Endodermal cell (in vitro differentiated cells): ENCODE results near the gene PKD2L2. TPM values are rescaled to one million over a fixed set of nuclear protein-coding genes. Genes with fewer than 3 reads are reported as not detected.

Experiments used
- DNase-seq: peaks from one replicate; pipeline ENCODE4 v3.0.0-alpha.2; 2017
- H3K27ac ChIP-seq: 2 replicates; pipeline ENCODE4 v1.5.1; 2013; ENCODE audit warnings: mild to moderate bottlenecking, low read depth, low read length, moderate library complexity
- H3K27me3 ChIP-seq: 2 replicates; pipeline ENCODE4 v1.6.1; 2013; ENCODE audit warnings: mild to moderate bottlenecking, low read length, moderate library complexity; ENCODE audit not compliant: insufficient read depth, control insufficient read depth, poor library complexity, severe bottlenecking
- H3K36me3 ChIP-seq: 2 replicates; pipeline ENCODE4 v1.7.0; 2013; ENCODE audit warnings: mild to moderate bottlenecking, low read length, moderate library complexity; ENCODE audit not compliant: control insufficient read depth, insufficient read depth
- H3K4me1 ChIP-seq: one replicate; pipeline ENCODE4 v1.7.0; 2013; ENCODE audit warnings: low read length; ENCODE audit not compliant: control insufficient read depth, insufficient read depth
- H3K4me3 ChIP-seq: 2 replicates; pipeline ENCODE4 v1.5.1; 2013; ENCODE audit warnings: mild to moderate bottlenecking, low read length, moderate library complexity
- H3K9ac ChIP-seq: 2 replicates; pipeline ENCODE4 v1.6.1; 2013; ENCODE audit warnings: mild to moderate bottlenecking, low read length, moderate library complexity; ENCODE audit not compliant: poor library complexity, severe bottlenecking; ENCODE audit errors: extremely low read depth
- H3K9me3 ChIP-seq: 2 replicates; pipeline ENCODE4 v1.6.1; 2013; ENCODE audit warnings: mild to moderate bottlenecking, low read length, moderate library complexity; ENCODE audit not compliant: control insufficient read depth
- H3K27ac Mint-ChIP-seq: 2 replicates; pipeline ENCODE4 v1.8.0; 2020; ENCODE audit warnings: mixed read lengths
- H3K27me3 Mint-ChIP-seq: 2 replicates; pipeline ENCODE4 v1.8.0; 2021; ENCODE audit warnings: mild to moderate bottlenecking, mixed read lengths; ENCODE audit not compliant: insufficient read depth
- H3K36me3 Mint-ChIP-seq: 2 replicates; pipeline ENCODE4 v1.8.0; 2020; ENCODE audit warnings: low read depth, mixed read lengths
- H3K4me1 Mint-ChIP-seq: 2 replicates; pipeline ENCODE4 v1.8.0; 2020; ENCODE audit warnings: mixed read lengths
- H3K4me3 Mint-ChIP-seq: 2 replicates; pipeline ENCODE4 v1.8.0; 2020; ENCODE audit warnings: mild to moderate bottlenecking, moderate library complexity, mixed read lengths
- H3K9me3 Mint-ChIP-seq: 2 replicates; pipeline ENCODE4 v1.8.0; 2020; ENCODE audit warnings: mild to moderate bottlenecking, mixed read lengths
- CTCF ChIP-seq: fragments of 200-600 bp; sonication (generic); conservative IDR thresholded peaks from 2 replicates; pipeline ENCODE4 v1.5.0; 2021; ENCODE audit warnings: antibody characterized with exemption, mild to moderate bottlenecking
- WGBS, 2 experiments: methylation state at CpG; one replicate each; pipeline versions ENCODE4 v1.1.5 to v1.1.7; 2013; ENCODE audit warnings: missing lambda C conversion rate in 2 of 2, mixed read lengths in 1 of 2; ENCODE audit not compliant: insufficient coverage in 1 of 2, insufficient read length in 1 of 2; 5-methylcytosine and 5-hydroxymethylcytosine counted together
- total RNA-seq, 2 donors: library from RNA; stranded (reverse); fragmentation: NEBNext Ultra II Directional in 1 of 2; extraction: Animal tissue kit (Norgen Biotek cat#: 25700) in 1 of 2; gene quantifications; 2 replicates in 1 of 2; 3 replicates in 1 of 2; pipeline ENCODE4 v1.2.1, GENCODE V29; 2021

PKD2L2 gene
- total RNA-seq, 2 donors from 2014 or later = not detected

DNA sequence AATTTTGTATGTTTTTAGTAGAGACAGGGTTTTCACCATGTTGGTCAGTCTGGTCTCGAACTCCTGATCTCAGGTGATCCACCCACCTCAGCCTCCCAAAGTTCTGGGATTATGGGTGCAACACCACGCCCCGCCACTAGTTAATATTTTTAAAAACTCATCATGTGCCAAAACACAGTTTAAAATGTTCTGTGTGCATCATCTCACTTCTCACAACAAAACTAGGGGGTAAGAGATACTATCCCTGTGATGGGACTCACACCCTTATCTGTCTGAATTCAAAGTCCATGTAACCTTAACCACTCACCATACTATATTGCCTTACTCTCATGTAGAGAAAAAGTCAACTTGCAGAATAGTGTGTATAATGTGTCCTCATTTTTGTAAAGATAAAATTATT is 2.6 kb downstream of the PKD2L2 start:
- H3K4me3 ChIP-seq = no peak overlapping the region
- TF ChIP-seq CTCF = peak; percentile 67
- Mint-ChIP-seq H3K9me3 (no peaks in the 10 kb centered on the region), H3K27me3 (no peaks in the 10 kb centered on the region), H3K4me3 (no peak overlapping the region), H3K27ac (no peak overlapping the region), H3K4me1 (no peaks in the 10 kb centered on the region), H3K36me3 (no peaks in the 10 kb centered on the region)
- no peaks in the 10 kb centered on the region for H3K9me3 ChIP-seq
- no peaks in the 10 kb centered on the region for H3K4me1 ChIP-seq
- no peak overlapping the region for H3K9ac ChIP-seq
- no peaks in the 10 kb centered on the region for H3K36me3 ChIP-seq
- H3K27me3 ChIP-seq = no peaks in the 10 kb centered on the region
- no peak for DNase-seq
- no peak overlapping the region for H3K27ac ChIP-seq
- 87 to 100% methylated on average over 2 to 3 of the region's 3 CpGs for whole genome bisulfite sequencing, 2 experiments

DNA sequence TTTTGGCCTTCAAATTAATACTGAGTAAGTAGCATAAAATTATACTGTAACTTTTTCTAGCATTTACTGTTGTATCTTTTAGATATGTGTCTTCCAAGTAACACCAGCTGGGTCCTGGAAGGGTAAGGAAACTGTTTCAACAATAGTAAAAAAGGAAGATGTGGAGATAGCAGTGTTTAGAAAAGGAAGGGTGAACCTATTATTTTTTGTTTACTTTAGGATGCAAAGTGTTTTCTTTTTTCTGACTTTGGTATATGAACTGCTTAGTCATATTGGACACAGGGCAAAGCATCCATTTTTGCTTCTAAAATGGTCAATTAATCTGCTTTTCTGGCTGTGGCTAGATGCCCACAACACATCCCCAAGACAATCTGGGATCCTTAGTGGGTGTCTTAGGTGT is 5.3 kb downstream of the PKD2L2 start:
- no peak overlapping the region for H3K27ac Mint-ChIP-seq
- H3K27ac ChIP-seq = no peak overlapping the region
- H3K4me1 Mint-ChIP-seq = no peaks in the 10 kb centered on the region
- H3K27me3 ChIP-seq = no peaks in the 10 kb centered on the region
- H3K9ac ChIP-seq = no peak overlapping the region
- H3K9me3 Mint-ChIP-seq = no peaks in the 10 kb centered on the region
- no peak overlapping the region for H3K4me3 Mint-ChIP-seq
- no peak for DNase-seq
- no peaks in the 10 kb centered on the region for H3K4me1 ChIP-seq
- no peaks in the 10 kb centered on the region for H3K36me3 Mint-ChIP-seq
- H3K4me3 ChIP-seq = no peak overlapping the region
- no peaks in the 10 kb centered on the region for H3K9me3 ChIP-seq
- no peak for TF ChIP-seq CTCF
- H3K36me3 ChIP-seq = no peaks in the 10 kb centered on the region
- no peaks in the 10 kb centered on the region for H3K27me3 Mint-ChIP-seq

DNA sequence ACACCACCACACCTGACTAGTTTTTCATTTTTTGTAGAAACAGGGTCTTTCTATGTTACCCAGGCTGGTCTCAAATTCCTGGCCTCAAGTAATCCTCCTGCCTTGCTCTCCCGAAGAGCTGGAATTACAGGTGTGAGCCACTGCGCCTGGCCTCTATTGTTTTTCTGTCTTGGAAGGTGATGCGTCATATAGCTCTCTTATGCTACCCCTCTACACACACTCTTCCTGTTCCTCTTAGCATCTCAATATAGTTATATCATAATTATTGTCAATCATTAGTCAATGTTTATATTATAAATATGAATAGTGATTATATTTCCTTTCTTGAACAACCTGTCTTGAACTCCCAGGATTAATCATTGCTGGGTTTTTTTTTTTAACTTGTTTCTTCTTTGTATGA is 7.3 kb downstream of the PKD2L2 start:
- Mint-ChIP-seq H3K36me3 (no peaks in the 10 kb centered on the region), H3K9me3 (no peaks in the 10 kb centered on the region), H3K4me1 (peaks cover 7% of the 10 kb centered on the region), H3K27ac (no peak overlapping the region), H3K27me3 (no peaks in the 10 kb centered on the region), H3K4me3 (no peak overlapping the region)
- 92 to 100% methylated on average over 2 to 3 of the region's 3 CpGs for WGBS, 2 experiments
- Histone ChIP-seq H3K9ac (no peak overlapping the region), H3K4me3 (no peak overlapping the region), H3K27ac (no peak overlapping the region), H3K4me1 (no peaks in the 10 kb centered on the region), H3K36me3 (no peaks in the 10 kb centered on the region), H3K9me3 (no peaks in the 10 kb centered on the region), H3K27me3 (no peaks in the 10 kb centered on the region)
- no peak for TF ChIP-seq CTCF
- DNase-seq = no peak
